GM12878 (cell line): ENCODE measurements around the gene CBX2. TPM values are rescaled to one million over a fixed set of nuclear protein-coding genes. Genes with fewer than 3 reads are reported as not detected.

Source experiments
- CREB1 ChIP-seq: IDR thresholded peaks from 2 replicates; pipeline ENCODE4 v1.6.1; 2012; ENCODE audit warnings: low read depth, mild to moderate bottlenecking, inconsistent platforms
- CREM ChIP-seq: IDR thresholded peaks from 2 replicates; pipeline ENCODE4 v1.6.1; 2014; ENCODE audit warnings: antibody characterized with exemption, low read depth
- EED ChIP-seq: sonication (generic); IDR thresholded peaks from 2 replicates; pipeline ENCODE4 v1.6.1; 2016; ENCODE audit warnings: antibody characterized with exemption, low read depth
- FOXM1 ChIP-seq: IDR thresholded peaks from 2 replicates; pipeline ENCODE4 v1.6.1; 2012; ENCODE audit warnings: low read depth, mild to moderate bottlenecking, inconsistent platforms, low read length, moderate library complexity
- KAT2A ChIP-seq: conservative IDR thresholded peaks from 2 replicates; pipeline ENCODE4 v1.6.1; 2011; ENCODE audit warnings: low read depth, low read length; ENCODE audit not compliant: control insufficient read depth
- MLLT1 ChIP-seq: fragments of 450-650 bp; IDR thresholded peaks from 2 replicates; pipeline ENCODE4 v1.6.1; 2016; ENCODE audit warnings: mild to moderate bottlenecking
- MTA2 ChIP-seq: fragments of 450-650 bp; IDR thresholded peaks from 2 replicates; pipeline ENCODE4 v1.6.1; 2016; ENCODE audit warnings: low read depth, mild to moderate bottlenecking, moderate library complexity
- MTA3 ChIP-seq: IDR thresholded peaks from 2 replicates; pipeline ENCODE4 v1.6.1; 2012; ENCODE audit warnings: low read length, inconsistent platforms, borderline replicate concordance
- MXI1 ChIP-seq: fragments of 150-350 bp; IDR thresholded peaks from 2 replicates; pipeline ENCODE4 v1.6.1; 2011; ENCODE audit warnings: low read depth, mild to moderate bottlenecking, inconsistent platforms, low read length, improper control_type of control experiment
- NBN ChIP-seq: fragments of 450-650 bp; IDR thresholded peaks from 2 replicates; pipeline ENCODE4 v1.6.1; 2016
- NFIC ChIP-seq: IDR thresholded peaks from 2 replicates; pipeline ENCODE4 v1.6.1; 2012; ENCODE audit warnings: low read depth, mild to moderate bottlenecking, inconsistent platforms, low read length, moderate library complexity
- NR2C1 ChIP-seq: fragments of 450-650 bp; IDR thresholded peaks from 2 replicates; pipeline ENCODE4 v1.6.1; 2017; ENCODE audit warnings: antibody characterized with exemption, mild to moderate bottlenecking, moderate library complexity
- NRF1 ChIP-seq: conservative IDR thresholded peaks from 2 replicates; pipeline ENCODE4 v1.6.1; 2011; ENCODE audit warnings: mild to moderate bottlenecking, low read depth, low read length, improper control_type of control experiment
- POLR2A ChIP-seq: IDR thresholded peaks from 2 replicates; pipeline ENCODE4 v1.6.1; 2011; ENCODE audit warnings: low read depth, mild to moderate bottlenecking, low read length
- POLR2AphosphoS5 ChIP-seq: IDR thresholded peaks from 2 replicates; pipeline ENCODE4 v1.6.1; 2011; ENCODE audit warnings: mild to moderate bottlenecking, low read length, inconsistent platforms
- RB1 ChIP-seq: fragments of 450-650 bp; formaldehyde crosslinking; IDR thresholded peaks from 2 replicates; pipeline ENCODE4 v1.6.1; 2017; ENCODE audit warnings: mild to moderate bottlenecking, borderline replicate concordance
- RELB ChIP-seq: fragments of 450-650 bp; IDR thresholded peaks from 2 replicates; pipeline ENCODE4 v1.6.1; 2017; ENCODE audit warnings: low read depth, mild to moderate bottlenecking, moderate library complexity
- RUNX3 ChIP-seq: IDR thresholded peaks from 2 replicates; pipeline ENCODE4 v1.6.1; 2012; ENCODE audit warnings: low read length, inconsistent platforms
- SREBF1 ChIP-seq: IDR thresholded peaks from 2 replicates; pipeline ENCODE4 v1.6.1; 2012; ENCODE audit warnings: mild to moderate bottlenecking, low read length
- SREBF2 ChIP-seq: IDR thresholded peaks from 2 replicates; pipeline ENCODE4 v1.6.1; 2012; ENCODE audit warnings: mild to moderate bottlenecking, low read length
- SUZ12 ChIP-seq: fragments of 200-600 bp; sonication (generic); IDR thresholded peaks from one replicate; pipeline ENCODE4 v1.6.1; 2018; ENCODE audit warnings: antibody characterized with exemption, mild to moderate bottlenecking; ENCODE audit not compliant: unreplicated experiment
- TCF7 ChIP-seq: IDR thresholded peaks from 2 replicates; pipeline ENCODE4 v1.6.1; 2014; ENCODE audit warnings: antibody characterized with exemption, borderline replicate concordance
- YY1 ChIP-seq: IDR thresholded peaks from 2 replicates; pipeline ENCODE4 v1.6.1; 2011; ENCODE audit warnings: low read depth, mild to moderate bottlenecking, low read length
- ZNF207 ChIP-seq: fragments of 450-650 bp; IDR thresholded peaks from 2 replicates; pipeline ENCODE4 v1.6.1; 2014; ENCODE audit warnings: antibody characterized with exemption, mild to moderate bottlenecking, borderline replicate concordance
- ZNF384 ChIP-seq: IDR thresholded peaks from 2 replicates; pipeline ENCODE4 v1.6.1; 2012; ENCODE audit warnings: low read depth, mild to moderate bottlenecking, low read length, improper control_type of control experiment, borderline replicate concordance
- polyA plus RNA-seq, 11 experiments: library from polyadenylated mRNA; depleted of rRNA in 4 of 11; unstranded in 6 of 11; stranded (reverse) in 5 of 11; fragments of >200 nt; fragmentation: Nextera tagmentation in 4 of 11; fragmentation: Illumina TruSeq in 1 of 11; extraction: Ambion mirVana in 4 of 11; extraction: Trizol in 1 of 11; gene quantifications; 1 replicate in 1 of 11; 2 replicates in 10 of 11; pipeline versions ENCODE4 v1.2.1 to v1.2.3, GENCODE V29; 2011 to 2016; ENCODE audit warnings: inconsistent platforms in 2 of 11, missing spikeins in 2 of 11, low read depth in 1 of 11
- total RNA-seq, 4 experiments: library from RNA; depleted of rRNA in 3 of 4; stranded (reverse); fragments of >200 nt in 3 of 4; fragmentation: Illumina TruSeq in 1 of 4; extraction: Trizol in 1 of 4; gene quantifications; 2 replicates each; pipeline versions ENCODE4 v1.2.1 to v1.2.3, GENCODE V29; 2013 to 2021
- TF ChIP-seq, protein P1 (sequence below): IDR thresholded peaks from 2 replicates; pipeline ENCODE4 v1.6.1; 2012; ENCODE audit warnings: mild to moderate bottlenecking, low read depth, low read length

CBX2 gene
- total and polyA plus RNA-seq, 10 of the 15 experiments (the other 5 are each of a cell fraction or from before 2014, with no cell fraction given) = 0.35 to 7.5 (median 4.2) TPM

- TF ChIP-seq MLLT1 (no peak), MXI1 (no peak), RB1 (no peak), POLR2AphosphoS5 (no peak), KAT2A (no peak), POLR2A (no peak), RUNX3 (peak; percentile 37; the same call in 1 of the 2 replicates), NFIC (peak; percentile 20; the same call in 1 of the 2 replicates), SREBF1 (no peak), ZNF384 (no peak), NR2C1 (no peak), YY1 (no peak), CREM (0 out of 2 replicates have a peak, but pooled peaks have one; percentile 4), SREBF2 (no peak), EED (no peak), RELB (0 out of 2 replicates have a peak, but pooled peaks have one; percentile 11), ZNF207 (no peak), NRF1 (no peak), NBN (no peak), TCF7 (no peak), MTA3 (0 out of 2 replicates have a peak, but pooled peaks have one; percentile 5), MTA2 (no peak), SUZ12 (no peak), CREB1 (0 out of 2 replicates have a peak, but pooled peaks have one; percentile 9), FOXM1 (no peak)
- TF ChIP-seq, protein P1, sequence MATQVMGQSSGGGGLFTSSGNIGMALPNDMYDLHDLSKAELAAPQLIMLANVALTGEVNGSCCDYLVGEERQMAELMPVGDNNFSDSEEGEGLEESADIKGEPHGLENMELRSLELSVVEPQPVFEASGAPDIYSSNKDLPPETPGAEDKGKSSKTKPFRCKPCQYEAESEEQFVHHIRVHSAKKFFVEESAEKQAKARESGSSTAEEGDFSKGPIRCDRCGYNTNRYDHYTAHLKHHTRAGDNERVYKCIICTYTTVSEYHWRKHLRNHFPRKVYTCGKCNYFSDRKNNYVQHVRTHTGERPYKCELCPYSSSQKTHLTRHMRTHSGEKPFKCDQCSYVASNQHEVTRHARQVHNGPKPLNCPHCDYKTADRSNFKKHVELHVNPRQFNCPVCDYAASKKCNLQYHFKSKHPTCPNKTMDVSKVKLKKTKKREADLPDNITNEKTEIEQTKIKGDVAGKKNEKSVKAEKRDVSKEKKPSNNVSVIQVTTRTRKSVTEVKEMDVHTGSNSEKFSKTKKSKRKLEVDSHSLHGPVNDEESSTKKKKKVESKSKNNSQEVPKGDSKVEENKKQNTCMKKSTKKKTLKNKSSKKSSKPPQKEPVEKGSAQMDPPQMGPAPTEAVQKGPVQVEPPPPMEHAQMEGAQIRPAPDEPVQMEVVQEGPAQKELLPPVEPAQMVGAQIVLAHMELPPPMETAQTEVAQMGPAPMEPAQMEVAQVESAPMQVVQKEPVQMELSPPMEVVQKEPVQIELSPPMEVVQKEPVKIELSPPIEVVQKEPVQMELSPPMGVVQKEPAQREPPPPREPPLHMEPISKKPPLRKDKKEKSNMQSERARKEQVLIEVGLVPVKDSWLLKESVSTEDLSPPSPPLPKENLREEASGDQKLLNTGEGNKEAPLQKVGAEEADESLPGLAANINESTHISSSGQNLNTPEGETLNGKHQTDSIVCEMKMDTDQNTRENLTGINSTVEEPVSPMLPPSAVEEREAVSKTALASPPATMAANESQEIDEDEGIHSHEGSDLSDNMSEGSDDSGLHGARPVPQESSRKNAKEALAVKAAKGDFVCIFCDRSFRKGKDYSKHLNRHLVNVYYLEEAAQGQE = no peak
Measured at GRCh38 chr17:79804856-79805696, 27.1 kb downstream of the CBX2 start (continued).
